Activated T-cell treated with anti-CD3 and anti-CD28 coated beads for 48 hours (primary cell): ENCODE results near the gene SH2D6.
"Not testable (repeated sequence)": the region's sequence is repeated elsewhere in the genome, so short reads cannot be mapped to it uniquely, and the experiment has no call there.

Experiments
- DNase-seq: peaks from one replicate; pipeline ENCODE4 v3.0.0-alpha.2; 2020; ENCODE audit warnings: low read depth

Gene SH2D6

GRCh38 chr2:85418132-85419008 lies at the start of gene SH2D6:
Gene SH2D6, plus strand, starts transcription at chr2:85418714. Its CDS starts 10,752 bp downstream, at chr2:85429466.
- peak; percentile 81 for DNase-seq

- no peak for DNase-seq
Measured at GRCh38 chr2:85368921-85369320, 49.6 kb upstream of the SH2D6 start.

GRCh38 chr2:85369500-85369899 lies 49.0 kb upstream of the SH2D6 start:
- DNase-seq: no peak

GRCh38 chr2:85371045-85371444 lies 47.5 kb upstream of the SH2D6 start:
- DNase-seq: no peak

GRCh38 chr2:85376291-85377065 lies 42.0 kb upstream of the SH2D6 start:
- no peak for DNase-seq

- no peak for DNase-seq
Measured at GRCh38 chr2:85377083-85377482, 41.4 kb upstream of the SH2D6 start.

GRCh38 chr2:85378257-85378656 lies 40.3 kb upstream of the SH2D6 start:
- no peak for DNase-seq

GRCh38 chr2:85380048-85380447 lies 38.5 kb upstream of the SH2D6 start:
- DNase-seq: no peak

- DNase-seq: not testable (repeated sequence)
Measured at GRCh38 chr2:85383151-85383550, 35.4 kb upstream of the SH2D6 start.

GRCh38 chr2:85383850-85384249 lies 34.7 kb upstream of the SH2D6 start:
- DNase-seq: no peak

GRCh38 chr2:85385746-85386145 lies 32.8 kb upstream of the SH2D6 start:
- DNase-seq: no peak

- no peak for DNase-seq
Measured at GRCh38 chr2:85387754-85388153, 30.8 kb upstream of the SH2D6 start.

GRCh38 chr2:85388878-85389538 lies 29.5 kb upstream of the SH2D6 start:
- DNase-seq: no peak

GRCh38 chr2:85390941-85391669 lies 27.4 kb upstream of the SH2D6 start:
- peak; percentile 61 for DNase-seq

- no peak for DNase-seq
Measured at GRCh38 chr2:85393836-85394235, 24.7 kb upstream of the SH2D6 start.

- no peak for DNase-seq
Measured at GRCh38 chr2:85394261-85394681, 24.2 kb upstream of the SH2D6 start.

GRCh38 chr2:85394976-85395375 lies 23.5 kb upstream of the SH2D6 start:
- DNase-seq: no peak

GRCh38 chr2:85395912-85396475 lies 22.5 kb upstream of the SH2D6 start:
- no peak for DNase-seq

GRCh38 chr2:85396531-85397470 lies 21.7 kb upstream of the SH2D6 start:
- DNase-seq: no peak

GRCh38 chr2:85397925-85398331 lies 20.6 kb upstream of the SH2D6 start:
- no peak for DNase-seq
